GM19438 (cell line): ENCODE data around the gene NRDC.

Experiments
- ATAC-seq: cut with Tn5 transposase; IDR thresholded peaks from one replicate; pipeline ENCODE4 v1.9.1; 2021; ENCODE audit warnings: low read depth; ENCODE audit not compliant: unreplicated experiment

NRDC gene

DNA sequence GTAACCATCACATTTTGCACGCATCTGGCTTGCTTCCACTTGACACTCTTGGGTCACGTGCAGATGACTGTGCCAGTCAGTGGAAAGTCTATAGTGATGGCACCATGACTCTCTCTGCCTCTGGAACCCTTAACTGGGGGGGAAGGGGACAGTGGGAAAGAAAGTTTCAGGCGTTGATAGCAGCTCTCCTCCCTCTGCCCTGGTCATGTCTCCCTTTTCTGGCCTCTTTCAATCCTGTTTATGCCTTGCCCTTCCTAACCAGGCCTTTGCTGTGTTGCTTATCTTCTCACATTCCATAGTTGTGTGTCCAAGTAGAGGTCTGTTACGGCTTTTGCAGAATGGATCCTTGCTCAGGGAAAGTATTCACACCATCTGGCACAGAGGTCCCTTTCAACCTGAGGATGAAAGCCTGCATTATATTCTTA lies 93.5 kb downstream of the NRDC start:
- ATAC-seq = no peak

DNA sequence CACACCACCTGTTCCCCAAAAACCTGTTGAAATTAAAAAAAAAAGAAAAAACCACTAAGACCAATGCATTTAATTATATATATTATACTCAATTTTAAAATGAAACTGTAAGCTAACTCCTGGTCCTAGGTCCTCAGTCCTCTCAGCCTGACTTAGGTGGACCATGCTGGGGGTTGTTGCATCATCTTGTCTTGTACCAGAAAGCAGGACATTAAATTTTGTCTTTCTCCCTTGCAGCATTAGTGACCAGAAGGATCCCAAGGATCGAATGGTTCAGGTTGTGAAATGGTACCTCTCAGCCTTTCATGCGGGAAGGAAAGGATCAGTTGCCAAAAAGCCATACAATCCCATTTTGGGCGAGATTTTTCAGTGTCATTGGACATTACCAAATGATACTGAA lies 97.6 kb downstream of the NRDC start:
- ATAC-seq = no peak

DNA sequence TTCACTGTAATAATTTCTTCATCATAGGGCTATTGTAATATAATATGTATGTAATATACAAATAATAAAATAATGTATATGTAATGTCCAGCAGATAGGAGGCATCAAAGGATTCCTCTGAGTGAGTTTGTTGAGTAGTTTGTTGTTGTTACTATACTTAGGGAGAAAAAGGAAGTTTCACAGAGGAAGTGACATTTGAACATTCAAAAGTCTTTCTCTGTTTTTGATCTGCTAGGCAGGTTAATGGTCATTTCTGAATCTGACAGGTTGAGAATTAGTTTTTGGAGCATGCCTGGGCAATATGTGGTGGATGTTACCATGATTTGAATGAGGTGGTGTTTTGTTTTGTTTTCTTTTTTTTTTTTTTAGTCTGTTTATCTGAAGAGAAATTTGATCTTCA lies 102.1 kb downstream of the NRDC start:
- no peak for ATAC-seq

DNA sequence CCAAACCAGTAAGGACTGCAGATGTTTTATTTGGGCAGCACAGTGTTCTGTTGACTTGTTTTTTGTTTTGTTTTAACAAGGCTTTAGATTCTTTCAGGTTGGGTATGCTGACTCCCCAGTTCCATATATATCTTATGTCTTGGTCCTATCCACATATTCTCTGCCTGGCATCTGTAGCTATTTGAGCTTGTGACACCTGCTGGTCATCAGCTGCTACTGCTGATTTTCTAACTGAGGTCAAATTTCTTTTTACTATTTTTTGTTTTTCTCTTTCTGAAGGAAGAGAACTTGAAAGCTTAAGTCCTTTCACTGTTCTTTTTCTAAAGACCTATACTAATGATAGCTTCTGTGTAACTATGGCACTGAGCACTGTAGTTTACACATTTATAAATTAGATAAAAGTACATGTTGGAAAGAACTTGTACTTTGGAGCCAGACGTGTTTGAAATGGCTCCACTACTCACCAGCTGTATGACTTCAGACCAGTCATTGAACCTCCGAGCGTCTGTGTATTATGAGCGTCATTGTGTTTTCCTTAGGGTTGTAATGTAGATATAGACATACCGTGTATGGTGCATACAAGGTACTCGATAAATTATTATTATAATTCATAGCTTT lies 109.4 kb downstream of the NRDC start:
- no peak for ATAC-seq

DNA sequence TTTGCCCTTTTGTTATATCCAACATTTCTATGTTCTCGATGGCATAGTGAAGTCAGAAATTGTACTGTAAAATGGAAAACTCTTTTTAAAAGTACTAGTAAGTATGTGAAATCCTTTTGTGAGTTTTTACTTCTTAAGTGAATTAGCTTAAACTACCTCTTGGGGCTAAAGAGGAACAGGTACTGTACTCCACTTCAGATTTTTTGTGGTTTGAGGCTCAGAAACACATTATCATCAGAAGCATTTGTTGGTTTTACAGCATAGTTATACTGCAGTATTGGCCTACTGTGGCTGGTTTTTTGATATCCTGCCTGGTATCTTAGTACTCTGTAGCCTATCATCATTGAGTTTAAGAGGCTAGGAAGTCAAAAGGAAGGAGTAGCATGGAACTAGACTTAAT lies 117.2 kb downstream of the NRDC start:
- no peak for ATAC-seq

DNA sequence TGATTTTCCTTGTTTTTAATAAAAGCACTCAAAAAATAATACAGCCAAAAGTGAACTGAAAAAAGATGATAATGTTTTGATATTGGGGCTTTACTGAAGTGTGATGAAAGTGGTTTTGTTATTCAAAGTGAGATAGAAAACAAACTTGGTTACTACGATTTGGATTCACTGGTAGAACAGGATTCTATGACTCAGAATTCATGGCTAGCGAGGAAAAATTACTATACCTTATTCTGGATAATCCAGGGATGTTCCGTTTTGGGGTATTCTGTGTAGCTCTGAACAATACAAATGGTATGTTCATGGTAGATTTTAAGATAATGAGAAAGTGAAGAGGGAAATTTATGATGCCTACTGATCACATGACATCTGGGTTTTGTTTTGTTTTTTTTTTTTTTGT lies 117.7 kb downstream of the NRDC start:
- ATAC-seq = no peak

DNA sequence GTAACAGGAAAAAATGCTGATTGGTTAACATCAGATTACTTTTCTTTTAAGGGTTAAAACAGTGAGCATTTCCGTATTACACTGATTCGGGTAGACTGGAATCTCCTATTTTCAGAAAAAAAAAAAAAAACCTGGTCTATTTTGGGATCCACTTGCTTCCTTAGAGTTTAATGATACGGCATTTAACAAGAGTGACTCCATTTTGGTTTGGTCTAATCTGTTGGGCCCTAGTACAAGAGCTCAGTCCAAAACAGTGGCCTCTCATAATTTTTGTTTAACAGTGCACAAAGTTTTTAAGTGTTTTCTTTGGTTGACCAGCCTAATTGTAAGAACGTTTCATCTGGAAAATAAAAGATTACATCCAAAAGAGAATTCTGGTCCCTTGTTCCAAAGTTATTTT lies 120.2 kb downstream of the NRDC start:
- no peak for ATAC-seq

DNA sequence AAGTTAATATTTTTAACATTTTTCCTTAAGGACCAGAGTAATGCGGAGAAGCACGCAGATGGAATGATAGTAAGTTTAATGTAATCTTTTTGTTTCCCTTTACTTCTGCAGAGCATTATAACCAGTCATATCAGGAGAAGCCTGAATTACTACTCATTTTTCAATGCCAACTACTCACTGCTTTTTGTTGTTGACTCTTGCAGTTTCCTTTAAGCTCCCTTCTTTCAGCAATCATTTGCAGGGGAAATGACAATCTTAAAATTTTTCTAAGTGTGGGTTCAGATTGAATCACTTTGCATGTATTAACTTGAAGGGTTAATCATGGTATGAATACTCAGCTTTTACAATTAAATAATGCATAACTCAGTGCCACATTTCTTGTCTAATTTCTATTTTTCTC lies 122.2 kb downstream of the NRDC start:
- no peak for ATAC-seq

DNA sequence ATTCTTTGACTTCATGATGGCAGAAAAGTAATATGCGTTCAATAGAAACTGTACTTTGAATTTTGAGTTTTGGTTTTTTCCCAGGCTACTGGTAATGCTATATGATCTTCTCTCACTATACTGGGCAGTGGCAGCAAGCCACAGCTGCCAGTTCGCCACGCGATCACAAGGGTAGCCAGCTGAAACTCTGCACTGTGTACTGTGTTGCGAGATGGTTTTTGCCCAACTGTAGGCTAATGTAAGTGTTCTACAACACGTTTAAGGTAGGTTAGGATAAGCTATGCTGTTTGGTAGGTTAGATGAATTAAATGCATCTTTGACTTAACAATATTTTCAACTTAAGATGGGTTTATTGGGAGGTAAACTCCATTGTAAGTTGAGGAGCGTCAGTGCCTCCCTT lies 123.1 kb downstream of the NRDC start:
- ATAC-seq = no peak

DNA sequence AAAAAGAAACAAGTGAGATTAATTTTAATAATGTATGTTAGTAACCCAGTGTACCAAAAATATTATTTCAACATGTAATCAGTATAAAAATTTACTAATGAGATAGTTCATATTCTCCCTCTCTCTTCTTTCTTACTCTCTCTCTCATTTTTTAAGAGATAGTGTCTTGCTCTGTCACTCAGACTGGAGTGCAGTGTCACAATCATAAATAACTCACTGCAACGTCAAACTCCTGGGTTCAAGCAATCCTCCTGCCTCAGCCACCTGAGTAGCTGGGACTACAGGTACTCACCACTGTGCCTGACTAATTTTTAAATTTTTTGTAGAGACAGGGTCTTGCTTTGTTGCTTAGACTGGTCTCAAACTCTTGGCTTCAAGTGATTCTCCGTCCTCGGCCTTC lies 123.9 kb downstream of the NRDC start:
- no peak for ATAC-seq

DNA sequence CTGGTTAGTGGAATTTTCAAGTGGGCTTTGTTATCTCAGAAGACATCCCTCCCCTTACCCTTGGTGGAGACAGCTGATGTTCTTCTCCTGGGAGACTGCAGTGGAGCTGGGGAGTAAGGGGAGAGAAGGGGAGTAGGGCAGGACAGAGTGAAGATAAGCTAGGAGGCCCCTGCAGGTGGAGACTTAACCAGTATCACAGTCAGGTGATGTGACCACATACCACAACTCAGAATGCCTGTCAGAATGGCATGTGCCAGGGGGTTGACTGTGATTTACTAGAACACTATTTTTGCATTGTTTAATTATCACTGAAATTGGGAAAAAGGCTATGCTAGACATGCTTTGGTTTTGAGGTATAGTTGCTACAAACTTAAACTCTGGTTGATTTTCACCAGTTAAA lies 124.6 kb downstream of the NRDC start:
- ATAC-seq = no peak

DNA sequence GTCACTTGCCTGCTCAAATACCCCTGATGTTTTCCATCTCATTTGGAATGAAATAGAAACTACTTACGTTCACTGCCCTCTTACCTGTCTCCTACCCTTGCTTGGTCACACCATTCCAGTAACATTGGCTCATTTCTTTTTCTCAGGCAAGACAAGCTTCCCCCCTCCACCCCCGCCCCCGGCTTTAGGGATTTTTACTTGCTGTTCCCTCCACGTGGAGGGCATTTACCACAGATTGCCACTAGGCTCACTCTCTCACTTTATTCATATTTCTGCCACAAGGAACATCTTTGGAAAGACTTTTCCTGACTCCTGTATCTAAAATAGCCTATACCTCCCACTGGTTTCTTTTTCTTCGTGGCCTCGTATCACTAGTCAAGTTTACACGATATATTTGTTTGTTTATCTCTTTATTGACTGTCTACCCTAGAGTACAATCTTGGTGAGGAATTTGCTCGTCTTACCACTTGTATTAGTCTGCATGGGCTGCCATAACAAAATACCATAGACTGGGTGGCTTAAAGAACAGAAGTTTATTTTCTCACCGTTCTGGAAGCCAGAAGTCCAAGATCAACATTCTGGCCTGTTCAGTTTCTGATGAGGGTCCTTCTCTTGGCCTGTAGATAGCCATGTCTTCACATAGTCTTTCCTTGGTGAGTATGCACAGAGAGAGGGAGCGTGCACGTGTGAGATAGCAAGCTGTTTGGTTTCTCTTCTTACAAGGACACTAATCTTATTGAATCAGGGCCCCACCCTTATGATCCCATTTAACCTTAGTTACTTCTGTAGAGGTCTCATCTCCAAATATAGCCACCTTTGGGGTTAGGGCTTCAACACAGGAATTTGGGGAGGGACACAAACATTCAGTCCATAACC lies 126.2 kb downstream of the NRDC start:
- no peak for ATAC-seq

DNA sequence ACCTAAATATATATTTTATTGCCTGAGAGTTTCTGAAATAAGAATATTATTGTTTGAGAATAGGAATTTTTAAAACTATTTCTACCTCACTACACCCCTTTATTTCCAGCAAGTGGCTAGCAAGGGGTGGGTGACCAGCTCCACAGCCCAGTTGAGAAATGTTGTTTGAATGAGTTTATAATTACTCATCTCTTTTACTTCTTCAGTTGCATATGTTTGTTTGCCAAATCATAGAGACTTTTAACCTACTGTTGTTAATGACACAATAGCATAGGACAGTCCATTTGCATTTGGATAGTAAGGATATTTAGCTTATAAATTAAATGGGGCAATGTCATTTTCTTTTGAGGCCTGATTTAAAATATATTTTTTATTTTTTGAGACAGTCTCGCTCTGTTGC lies 127.8 kb downstream of the NRDC start:
- no peak for ATAC-seq

DNA sequence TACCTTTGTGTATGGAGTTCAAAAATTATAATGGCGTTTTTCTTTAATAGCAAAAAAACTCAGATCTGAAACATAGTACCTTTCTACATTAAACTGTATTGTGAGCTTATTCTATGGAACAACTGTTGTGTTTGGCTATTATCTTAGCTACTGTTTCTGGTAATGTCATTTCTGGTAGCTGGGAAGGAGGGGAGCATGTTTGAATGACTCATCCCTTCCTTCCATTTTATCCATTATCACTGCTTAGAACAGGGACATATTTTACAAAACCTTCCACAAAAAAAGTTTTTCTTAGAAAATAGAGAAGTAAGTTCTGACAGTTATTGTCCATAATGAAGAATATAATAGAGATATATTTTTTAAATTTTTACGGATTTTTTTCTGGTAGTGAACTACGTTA lies 128.3 kb downstream of the NRDC start:
- no peak for ATAC-seq

DNA sequence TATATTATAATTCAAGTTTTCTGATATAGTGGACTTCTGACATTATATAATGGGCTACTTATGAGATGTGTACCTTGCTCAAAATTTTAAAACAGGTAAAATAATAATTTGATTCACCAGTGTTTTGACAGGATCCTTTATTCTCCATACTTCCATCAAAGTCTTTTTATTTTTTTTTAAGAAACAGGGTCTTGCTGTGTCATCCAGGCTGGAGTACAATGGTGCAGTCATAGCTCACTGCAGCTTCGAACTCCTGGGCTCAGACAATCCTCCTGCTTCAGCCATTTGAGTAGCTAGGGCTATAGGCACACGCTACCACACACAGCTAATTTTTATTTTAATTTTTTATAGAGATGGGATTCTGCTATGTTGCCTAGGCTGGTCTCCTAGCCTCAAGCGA lies 129.4 kb downstream of the NRDC start:
- no peak for ATAC-seq

DNA sequence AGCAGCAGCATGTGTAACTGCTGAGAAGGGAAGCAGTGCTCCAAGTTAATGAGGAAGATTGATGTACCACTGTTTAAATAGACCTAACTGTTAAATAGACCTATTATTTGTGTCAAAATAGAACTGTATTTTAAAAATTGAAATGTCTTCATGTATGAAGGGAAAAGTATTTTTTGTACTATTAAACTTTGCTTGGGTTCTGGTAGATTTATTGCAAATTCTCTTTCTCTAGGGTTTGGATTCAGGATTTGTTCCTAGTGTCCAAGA lies 133.3 kb downstream of the NRDC start:
- no peak for ATAC-seq

DNA sequence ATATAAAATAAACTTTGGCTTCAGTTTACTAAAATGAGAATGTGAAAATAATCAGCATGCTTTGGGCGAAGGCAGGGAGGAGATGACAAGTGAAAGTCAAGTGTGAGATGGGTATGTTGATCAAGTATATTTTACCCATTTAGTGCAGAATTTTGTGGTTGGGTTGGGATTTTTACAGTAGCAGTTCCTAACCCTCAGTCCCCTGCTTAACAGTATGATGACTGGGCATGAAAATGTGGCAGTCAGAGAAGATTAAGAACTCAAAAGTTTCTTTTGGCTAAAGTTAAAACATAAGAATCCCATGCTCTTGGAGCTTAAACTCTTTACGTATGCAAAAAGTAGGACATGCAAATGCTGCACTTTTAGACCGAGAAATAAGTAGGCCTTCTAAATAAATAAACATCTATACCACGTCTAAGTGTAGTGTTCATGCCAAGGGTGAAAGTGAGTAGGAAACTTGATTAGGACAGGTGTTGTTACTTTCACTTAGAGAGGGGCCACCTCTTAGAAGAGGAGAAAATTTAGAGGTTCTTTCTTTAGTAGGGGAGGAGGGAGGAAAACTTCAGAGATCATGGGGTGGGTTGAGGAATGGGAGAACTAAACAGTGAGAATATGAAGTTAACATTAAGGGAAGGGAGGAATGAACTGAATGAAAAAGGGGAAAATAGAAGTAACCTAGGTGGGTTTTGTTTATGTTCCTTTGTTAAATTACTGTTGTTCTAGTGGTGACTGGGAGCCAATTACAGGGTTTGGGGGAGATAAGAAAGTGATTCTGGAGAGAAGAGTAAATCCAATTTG lies 133.8 kb downstream of the NRDC start:
- no peak for ATAC-seq

DNA sequence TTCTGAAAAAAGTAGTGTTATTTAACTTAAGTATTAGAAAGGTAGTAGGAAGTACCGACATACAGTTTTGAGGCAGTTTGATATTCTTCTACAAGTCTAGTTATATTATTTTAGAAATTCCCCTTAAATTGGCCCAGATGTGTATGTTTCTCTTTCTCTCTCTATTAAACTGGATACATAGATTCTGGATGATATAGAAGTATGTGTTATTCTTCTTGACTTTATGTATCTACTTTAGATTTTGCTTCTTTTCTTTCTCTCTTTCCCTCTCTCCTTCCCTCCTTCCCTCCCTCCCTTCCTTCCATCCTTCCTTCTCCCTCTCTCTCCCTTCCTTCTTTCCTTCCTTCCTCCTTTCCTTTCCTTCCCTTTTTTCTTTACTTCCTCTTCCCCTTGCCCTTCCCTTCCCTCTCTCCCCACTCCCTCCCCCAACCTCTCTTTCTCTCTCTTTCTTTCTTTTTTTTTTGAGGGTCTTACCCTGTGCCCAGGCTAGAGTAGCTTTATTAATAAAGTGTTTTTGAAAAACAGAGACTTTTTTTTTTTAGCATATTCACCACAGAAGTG lies 137.3 kb downstream of the NRDC start:
- ATAC-seq = no peak

DNA sequence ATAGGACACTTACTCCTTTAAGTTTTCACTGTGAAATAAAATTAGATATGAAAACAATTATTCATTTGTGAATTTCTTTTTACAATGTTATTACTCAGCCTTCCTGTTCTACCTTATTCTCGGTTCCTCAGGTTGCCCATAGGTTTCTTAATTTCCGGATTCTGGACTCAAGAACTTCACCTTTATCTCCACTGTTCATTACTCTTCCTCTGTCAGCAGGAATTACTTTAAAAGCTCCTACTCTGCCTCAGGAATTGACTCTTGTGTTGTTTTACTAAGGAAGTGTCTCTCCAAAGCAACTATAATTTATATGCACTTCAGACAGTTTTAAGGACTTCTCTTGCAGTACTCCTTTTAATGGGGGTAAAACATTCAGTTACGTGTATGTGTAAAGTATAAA lies 137.9 kb downstream of the NRDC start:
- no peak for ATAC-seq
